PC-9 (cell line): ENCODE data around the gene PTGFRN.

ENCODE experiments used
- CTCF ChIP-seq: fragments of 200-600 bp; sonication (generic); conservative IDR thresholded peaks from 2 replicates; pipeline ENCODE4 v1.6.1; 2017; ENCODE audit warnings: mixed run types, antibody characterized with exemption, mild to moderate bottlenecking, moderate library complexity
- EZH2 ChIP-seq: fragments of 200-600 bp; sonication (generic); IDR thresholded peaks from 2 replicates; pipeline ENCODE4 v1.8.0; 2017; ENCODE audit warnings: antibody characterized with exemption, low read depth

GRCh38 chr1:117017648-117018047, 107.9 kb downstream of the PTGFRN start:
- TF ChIP-seq CTCF (no peak), EZH2 (no peak)
